IMR-90 (cell line): Measurements from ENCODE around the gene PSAPL1. TPM values are rescaled to one million over a fixed set of nuclear protein-coding genes. Genes with fewer than 3 reads are reported as not detected.

Experiments used
- ATAC-seq: fragments of 200-7000 bp; cut with Tn5 transposase; 2 replicates; pipeline ENCODE4 v1.9.1; 2020; ENCODE audit warnings: low read depth, mild to moderate bottlenecking, moderate library complexity
- BruUV-seq: library from RNA; stranded (reverse); fragments of 400-500 nt; replicated peaks from 2 replicates; lab custom pipeline; 2021; lab: Mats Ljungman, UMichigan
- CTCF ChIA-PET: fragments of 300-600 bp; formaldehyde crosslinking; extraction: SDS; loops from one replicate; lab custom pipeline; 2021; ENCODE audit warnings: antibody characterized with exemption; lab: Yijun Ruan, JAX
- POLR2A ChIA-PET: fragments of 300-600 bp; sonication (Branson Sonifier 250); formaldehyde crosslinking; loops from one replicate; lab custom pipeline; 2022; ENCODE audit warnings: antibody characterized with exemption; ENCODE audit not compliant: unreplicated experiment; lab: Charles Lee
- DNase-seq: peaks from one replicate; pipeline ENCODE4 v3.0.0; 2013
- H2AFZ ChIP-seq: replicated peaks from 2 replicates; pipeline ENCODE3; 2013; ENCODE audit warnings: low read length, mild to moderate bottlenecking; ENCODE audit not compliant: poor library complexity
- H2AK5ac ChIP-seq: 2 replicates; pipeline ENCODE4 v1.6.1; 2013; ENCODE audit warnings: low read depth, low read length, inconsistent platforms
- H2AK9ac ChIP-seq: replicated peaks from 2 replicates; pipeline ENCODE3; 2013; ENCODE audit warnings: mild to moderate bottlenecking, low read depth, low read length, moderate library complexity; ENCODE audit not compliant: poor library complexity
- H2BK120ac ChIP-seq: 2 replicates; pipeline ENCODE4 v1.6.1; 2013; ENCODE audit warnings: low read depth, low read length, inconsistent platforms
- H2BK15ac ChIP-seq: 3 replicates; pipeline ENCODE4 v1.6.1; 2013; ENCODE audit warnings: low read depth, low read length, inconsistent platforms
- H2BK20ac ChIP-seq: 2 replicates; pipeline ENCODE4 v1.6.1; 2013; ENCODE audit warnings: low read depth, mild to moderate bottlenecking, inconsistent platforms, low read length, moderate library complexity
- H2BK5ac ChIP-seq: 2 replicates; pipeline ENCODE4 v1.6.1; 2013; ENCODE audit warnings: mild to moderate bottlenecking, low read depth, low read length, inconsistent platforms; ENCODE audit not compliant: poor library complexity, severe bottlenecking
- H3K14ac ChIP-seq: replicated peaks from 2 replicates; pipeline ENCODE4 v1.6.1; 2013; ENCODE audit warnings: low read depth, low read length, inconsistent platforms
- H3K18ac ChIP-seq: 2 replicates; pipeline ENCODE4 v1.6.1; 2013; ENCODE audit warnings: low read depth, low read length, control low read depth
- H3K23ac ChIP-seq: 2 replicates; pipeline ENCODE4 v1.6.1; 2013; ENCODE audit warnings: low read depth, low read length, inconsistent platforms
- H3K27ac ChIP-seq: 2 replicates; pipeline ENCODE4 v1.5.1; 2013; ENCODE audit warnings: mild to moderate bottlenecking, control low read depth, low read length; ENCODE audit not compliant: insufficient read depth
- H3K27me3 ChIP-seq: 2 replicates; pipeline ENCODE4 v1.6.1; 2013; ENCODE audit warnings: low read length; ENCODE audit not compliant: control insufficient read depth, insufficient read depth
- H3K36me3 ChIP-seq: 2 replicates; pipeline ENCODE4 v1.6.1; 2013; ENCODE audit warnings: low read length, mixed read lengths; ENCODE audit not compliant: control insufficient read depth, insufficient read depth
- H3K4ac ChIP-seq: 2 replicates; pipeline ENCODE4 v1.6.1; 2013; ENCODE audit warnings: low read depth, low read length, inconsistent platforms
- H3K4me1 ChIP-seq: 2 replicates; pipeline ENCODE4 v1.6.1; 2013; ENCODE audit warnings: low read length, mixed read lengths; ENCODE audit not compliant: control insufficient read depth, insufficient read depth
- H3K4me2 ChIP-seq: 2 replicates; pipeline ENCODE4 v1.6.1; 2013; ENCODE audit warnings: low read depth, mild to moderate bottlenecking, control low read depth, low read length, moderate library complexity
- H3K4me3 ChIP-seq: 2 replicates; pipeline ENCODE4 v1.5.1; 2013; ENCODE audit warnings: low read depth, mild to moderate bottlenecking, control low read depth, low read length, moderate library complexity; ENCODE audit not compliant: insufficient read depth
- H3K56ac ChIP-seq: 2 replicates; pipeline ENCODE4 v1.6.1; 2013; ENCODE audit warnings: low read length, inconsistent platforms; ENCODE audit not compliant: insufficient read depth; ENCODE audit errors: extremely low read depth
- H3K79me1 ChIP-seq, 2 experiments: 2 replicates each; pipeline ENCODE4 v1.6.1; 2013; ENCODE audit warnings: low read length in 2 of 2, inconsistent platforms in 1 of 2, low read depth in 1 of 2
- H3K9ac ChIP-seq: 2 replicates; pipeline ENCODE4 v1.6.1; 2013; ENCODE audit warnings: low read depth, low read length, control low read depth
- H3K9me1 ChIP-seq: 2 replicates; pipeline ENCODE4 v1.6.1; 2013; ENCODE audit warnings: low read length, inconsistent platforms; ENCODE audit not compliant: insufficient read depth
- H3K9me3 ChIP-seq: 2 replicates; pipeline ENCODE4 v1.6.1; 2013; ENCODE audit warnings: low read length; ENCODE audit not compliant: control insufficient read depth, insufficient read depth
- H4K20me1 ChIP-seq: 2 replicates; pipeline ENCODE4 v1.6.1; 2013; ENCODE audit warnings: low read length, inconsistent platforms; ENCODE audit not compliant: insufficient read depth
- H4K5ac ChIP-seq: 2 replicates; pipeline ENCODE4 v1.6.1; 2013; ENCODE audit warnings: mild to moderate bottlenecking, low read depth, low read length, control low read depth
- H4K8ac ChIP-seq, 2 experiments: 2 replicates each; pipeline ENCODE4 v1.6.1; 2013; ENCODE audit warnings: low read depth in 2 of 2, low read length in 2 of 2, control low read depth in 1 of 2, inconsistent platforms in 1 of 2
- H4K91ac ChIP-seq: 2 replicates; pipeline ENCODE4 v1.6.1; 2013; ENCODE audit warnings: low read depth, low read length, inconsistent platforms; ENCODE audit not compliant: insufficient read depth
- BHLHE40 ChIP-seq: fragments of 150-350 bp; IDR thresholded peaks from 2 replicates; pipeline ENCODE4 v1.6.1; 2016; ENCODE audit warnings: mild to moderate bottlenecking, low read depth, low read length
- ELK1 ChIP-seq: fragments of 150-350 bp; IDR thresholded peaks from 2 replicates; pipeline ENCODE4 v1.6.1; 2016; ENCODE audit warnings: low read depth, mild to moderate bottlenecking, low read length, moderate library complexity, borderline replicate concordance
- FOS ChIP-seq: fragments of 150-350 bp; IDR thresholded peaks from 2 replicates; pipeline ENCODE4 v1.6.1; 2016; ENCODE audit warnings: low read depth, low read length
- MXI1 ChIP-seq: IDR thresholded peaks from 2 replicates; pipeline ENCODE4 v1.6.1; 2012; ENCODE audit warnings: low read depth, mild to moderate bottlenecking, low read length, moderate library complexity, borderline replicate concordance
- NFE2L2 ChIP-seq: fragments of 150-350 bp; IDR thresholded peaks from 2 replicates; pipeline ENCODE4 v1.6.1; 2016; ENCODE audit warnings: low read depth, mild to moderate bottlenecking, low read length
- POLR2A ChIP-seq: IDR thresholded peaks from 2 replicates; pipeline ENCODE4 v1.6.1; 2012; ENCODE audit warnings: mild to moderate bottlenecking, low read depth, low read length
- RCOR1 ChIP-seq: IDR thresholded peaks from 2 replicates; pipeline ENCODE4 v1.6.1; 2012; ENCODE audit warnings: mild to moderate bottlenecking, low read length, improper control_type of control experiment; ENCODE audit not compliant: insufficient replicate concordance
- USF2 ChIP-seq: fragments of 150-350 bp; IDR thresholded peaks from 2 replicates; pipeline ENCODE4 v1.6.1; 2017; ENCODE audit warnings: mild to moderate bottlenecking, antibody characterized with exemption, low read length, low read depth
- WGBS, 2 experiments: methylation state at CpG; one replicate each; pipeline versions ENCODE4 v1.1.5 to v1.1.7; 2013; ENCODE audit warnings: missing lambda C conversion rate in 2 of 2; ENCODE audit not compliant: insufficient read length in 1 of 2; ENCODE audit errors: extremely low coverage in 2 of 2; 5-methylcytosine and 5-hydroxymethylcytosine counted together
- dilution Hi-C: fragments of 300-500 bp; cut with HindIII; formaldehyde crosslinking; loops from one replicate; pipeline ENCODE4 v1.14.3; 2018; ENCODE audit warnings: low sequenced_read_pairs; ENCODE audit not compliant: unreplicated experiment
- in situ Hi-C: fragments of 300-500 bp; cut with MboI; formaldehyde crosslinking; loops from 3 replicates; pipeline ENCODE4 v1.14.3; 2019; ENCODE audit warnings: low sequenced_read_pairs, inconsistent platforms, mixed read lengths
- intact Hi-C: fragments of 100-400 bp; cut with micrococcal nuclease; formaldehyde crosslinking; loops from 2 replicates; pipeline ENCODE4 v1.10.0; 2022
- polyA plus RNA-seq, 3 experiments: library from polyadenylated mRNA; depleted of rRNA; stranded (reverse); fragments of >200 nt; gene quantifications; 2 replicates each; pipeline ENCODE4 v1.2.3, GENCODE V29; 2012; ENCODE audit warnings: low replicate concordance in 1 of 3
- total RNA-seq: library from RNA; depleted of rRNA; stranded (reverse); fragments of >200 nt; gene quantifications from 2 replicates; pipeline ENCODE4 v1.2.3, GENCODE V29; 2012

PSAPL1 gene
- total and polyA plus RNA-seq, 2 of the 4 experiments (the other 2 are of a cell fraction), result not detected

- Histone ChIP-seq H3K9me3 (no peaks in the 10 kb centered on the region), H4K91ac (no peak overlapping the region), H3K27me3 (peaks cover 20% of the 10 kb centered on the region), H3K4ac (no peak overlapping the region), H2AK9ac (no peak overlapping the region), H3K36me3 (no peaks in the 10 kb centered on the region), H2AFZ (no peak overlapping the region), H3K9me1 (no peaks in the 10 kb centered on the region), H3K4me2 (no peak overlapping the region), H3K4me3 (no peak overlapping the region), H3K79me1 (no peaks in the 10 kb centered on the region), H2AK5ac (no peak overlapping the region), H3K23ac (no peak overlapping the region), H2BK20ac (no peak overlapping the region), H3K14ac (no peak overlapping the region), H2BK5ac (no peak overlapping the region), H3K56ac (no peak overlapping the region), H4K8ac (no peak overlapping the region), H2BK120ac (no peak overlapping the region), H2BK15ac (no peak overlapping the region), H3K4me1 (no peaks in the 10 kb centered on the region), H4K20me1 (no peaks in the 10 kb centered on the region; the same call in 1 of the 2 replicates), H3K18ac (no peak overlapping the region), H4K5ac (no peak overlapping the region), H3K27ac (no peak overlapping the region), H3K9ac (no peak overlapping the region)
- ATAC-seq, result no peak
- CTCF ChIA-PET, result no interaction called here
- BruUV-seq, result no TSS peak
- no peak for DNase-seq
- POLR2A ChIA-PET, result no interaction called here
- TF ChIP-seq MXI1, result no peak
- TF ChIP-seq RCOR1, result no peak
- no peak for TF ChIP-seq NFE2L2
- TF ChIP-seq BHLHE40, result no peak
- no peak for TF ChIP-seq FOS
- no peak for TF ChIP-seq ELK1
- no peak for TF ChIP-seq USF2
- no peak for TF ChIP-seq POLR2A
- intact Hi-C loops, result no loop called here
- in situ Hi-C loops, result no loop called here
- WGBS, 2 experiments, result no CpG with 5 or more reads among the region's 13 CpGs
- dilution Hi-C loops, result no loop called here
These were observed 46.1 kb downstream of the PSAPL1 start for GRCh38 chr4:7388627-7389026.
